Measurements from ENCODE around the gene BLTP3A. TPM values are rescaled to one million over a fixed set of nuclear protein-coding genes. Genes with fewer than 3 reads are reported as not detected.

Gene BLTP3A
- total and polyA plus RNA-seq, 2 of the 13 experiments (the other 11 are each of a cell fraction or from before 2014, with no cell fraction given): 22.1 to 24.0 TPM

- peaks cover 87% of the 10 kb centered on the region for H3K79me2 ChIP-seq (ENCODE audit: insufficient read depth, low read length)
- BruUV-seq (replicated peaks): no TSS peak
- H3K27ac ChIP-seq (ENCODE audit: extremely low read length, insufficient read depth, low read length): no peak overlapping the region
- peaks cover 27% of the 10 kb centered on the region for H4K20me1 ChIP-seq (ENCODE audit: insufficient read depth, low read length)
- no peak overlapping the region for H3K4me2 ChIP-seq (ENCODE audit: low read depth, low read length)
- no peak overlapping the region for H2AFZ ChIP-seq (ENCODE audit: low read length)
- H3K9me3 ChIP-seq (ENCODE audit: low read length): no peaks in the 10 kb centered on the region
- FAIRE-seq (no peak), DNase-seq (ENCODE audit: low spot score) (no peak), ATAC-seq (no peak)
- intact Hi-C loops (cut with micrococcal nuclease; ENCODE audit: unreplicated experiment): no loop called here
- H3K36me3 ChIP-seq (replicated peaks in 1 of 2; ENCODE audit: control insufficient read depth in 1 of 2, insufficient read depth in 2 of 2, low read length in 2 of 2): peaks cover 1 to 4% of the 10 kb centered on the region in 2 experiments; a peak in 4 of 5 replicates
- ChIA-PET POLR2A (no interaction called here), CTCF (ENCODE audit: low intra/inter-chr PET ratio, low total read pairs) (no interaction called here)
- TF ChIP-seq MTF2 (CRISPR knock-in tag; IDR thresholded peaks at IDR 0.05; ENCODE audit: borderline replicate concordance): no peak
- no peak for TF ChIP-seq ZC3H4 (CRISPR knock-in tag; IDR thresholded peaks at IDR 0.05; ENCODE audit: borderline replicate concordance)
- no peak for TF ChIP-seq STAT6 (CRISPR knock-in tag; IDR thresholded peaks at IDR 0.05; ENCODE audit: borderline replicate concordance)
- TF ChIP-seq PRDM15 (CRISPR knock-in tag; IDR thresholded peaks at IDR 0.05): no peak
- H3K4me1 ChIP-seq (ENCODE audit: insufficient read depth, low read length): peaks cover 18% of the 10 kb centered on the region
- no peak overlapping the region for H3K9ac ChIP-seq (ENCODE audit: insufficient read depth, low read depth, low read length)
- WGBS (ENCODE audit: low lambda C conversion rate): 95% methylated on average over 9 of the region's 9 CpGs
- no peaks in the 10 kb centered on the region for H3K27me3 ChIP-seq (ENCODE audit: control insufficient read depth in 1 of 2, insufficient read depth in 2 of 2, low read length in 2 of 2)
- no peak overlapping the region for H3K4me3 ChIP-seq (replicated peaks in 1 of 3; ENCODE audit: insufficient read depth in 1 of 3, low read depth in 2 of 3, low read length in 3 of 3)
- in situ Hi-C loops (cut with HindIII; ENCODE audit: extremely low pct_ligation_motif_present, low pct_unique_long_range_greater_than_20kb): no loop called here
Measured at GRCh38 chr6:34806738-34807453, 15.0 kb downstream of the BLTP3A start.

Measured in HepG2 (cell line).